H9 (cell line): ENCODE results near the gene FEN1. TPM values are rescaled to one million over a fixed set of nuclear protein-coding genes. Genes with fewer than 3 reads are reported as not detected.

Experiments used
- DNase-seq: peaks from one replicate; pipeline ENCODE4 v3.0.0-alpha.2; 2017
- H2AFZ ChIP-seq: one replicate; pipeline ENCODE4 v1.6.1; 2013; ENCODE audit warnings: mild to moderate bottlenecking, low read length, control low read depth, moderate library complexity
- H2AK5ac ChIP-seq: 2 replicates; pipeline ENCODE4 v1.6.1; 2013; ENCODE audit warnings: low read length, control low read depth, mixed read lengths; ENCODE audit not compliant: insufficient read length
- H2BK120ac ChIP-seq: one replicate; pipeline ENCODE4 v1.6.1; 2013; ENCODE audit warnings: low read depth, mild to moderate bottlenecking, low read length, control low read depth, inconsistent platforms; ENCODE audit not compliant: poor library complexity, severe bottlenecking
- H2BK12ac ChIP-seq: 2 replicates; pipeline ENCODE4 v1.6.1; 2013; ENCODE audit warnings: low read length, control low read depth, mixed read lengths, low read depth; ENCODE audit not compliant: insufficient read length
- H2BK15ac ChIP-seq: 2 replicates; pipeline ENCODE4 v1.6.1; 2013; ENCODE audit warnings: low read depth, low read length, control low read depth
- H2BK20ac ChIP-seq: one replicate; pipeline ENCODE4 v1.6.1; 2013; ENCODE audit warnings: low read depth, mild to moderate bottlenecking, low read length, control low read depth, inconsistent platforms; ENCODE audit not compliant: poor library complexity, severe bottlenecking
- H2BK5ac ChIP-seq: 2 replicates; pipeline ENCODE4 v1.6.1; 2013; ENCODE audit warnings: low read length, control low read depth, mixed read lengths; ENCODE audit not compliant: insufficient read length
- H3K14ac ChIP-seq: 2 replicates; pipeline ENCODE4 v1.6.1; 2013; ENCODE audit warnings: low read length, control low read depth; ENCODE audit not compliant: insufficient read depth
- H3K18ac ChIP-seq: 2 replicates; pipeline ENCODE4 v1.6.1; 2013; ENCODE audit warnings: low read depth, mild to moderate bottlenecking, mixed read lengths, low read length, control low read depth; ENCODE audit not compliant: insufficient read length
- H3K23ac ChIP-seq: 2 replicates; pipeline ENCODE4 v1.6.1; 2013; ENCODE audit warnings: low read length, control low read depth, mixed read lengths, low read depth; ENCODE audit not compliant: insufficient read length
- H3K23me2 ChIP-seq: 2 replicates; pipeline ENCODE4 v1.6.1; 2013; ENCODE audit warnings: low read depth, mild to moderate bottlenecking, mixed read lengths, low read length, control low read depth; ENCODE audit not compliant: insufficient read length, poor library complexity, severe bottlenecking
- H3K27ac ChIP-seq: 2 replicates; pipeline ENCODE4 v1.5.1; 2013; ENCODE audit warnings: low read length, control low read depth, mixed read lengths, low read depth; ENCODE audit not compliant: insufficient read length
- H3K27me3 ChIP-seq: 2 replicates; pipeline ENCODE4 v1.6.1; 2013; ENCODE audit warnings: low read length, control low read depth, inconsistent platforms; ENCODE audit not compliant: insufficient read depth
- H3K4ac ChIP-seq: 2 replicates; pipeline ENCODE4 v1.6.1; 2013; ENCODE audit warnings: low read depth, mild to moderate bottlenecking, control low read depth, inconsistent platforms, low read length, moderate library complexity
- H3K4me1 ChIP-seq: 2 replicates; pipeline ENCODE4 v1.6.1; 2013; ENCODE audit warnings: low read length, control low read depth, inconsistent platforms; ENCODE audit not compliant: insufficient read depth
- H3K4me2 ChIP-seq: 2 replicates; pipeline ENCODE4 v1.6.1; 2013; ENCODE audit warnings: low read length, control low read depth, mixed read lengths; ENCODE audit not compliant: insufficient read length, insufficient read depth
- H3K56ac ChIP-seq: 2 replicates; pipeline ENCODE4 v1.6.1; 2013; ENCODE audit warnings: low read depth, mild to moderate bottlenecking, mixed read lengths, low read length, control low read depth; ENCODE audit not compliant: insufficient read length
- H3K79me1 ChIP-seq: 2 replicates; pipeline ENCODE4 v1.6.1; 2013; ENCODE audit warnings: low read depth, mild to moderate bottlenecking, moderate library complexity, low read length, control low read depth, inconsistent platforms; ENCODE audit not compliant: insufficient read depth, poor library complexity, severe bottlenecking
- H3K79me2 ChIP-seq: 2 replicates; pipeline ENCODE4 v1.6.1; 2013; ENCODE audit warnings: low read length, control low read depth, inconsistent platforms; ENCODE audit not compliant: insufficient read depth
- H3K9ac ChIP-seq: 2 replicates; pipeline ENCODE4 v1.6.1; 2013; ENCODE audit warnings: low read length, control low read depth, mixed read lengths; ENCODE audit not compliant: insufficient read length; ENCODE audit errors: extremely low read depth
- H3K9me3 ChIP-seq: one replicate; pipeline ENCODE4 v1.6.1; 2013; ENCODE audit warnings: low read depth, low read length, inconsistent platforms; ENCODE audit not compliant: control insufficient read depth
- H3T11ph ChIP-seq: one replicate; pipeline ENCODE4 v1.6.1; 2013; ENCODE audit warnings: mild to moderate bottlenecking, low read length, control low read depth, inconsistent platforms
- H4K20me1 ChIP-seq: one replicate; pipeline ENCODE4 v1.6.1; 2013; ENCODE audit not compliant: control insufficient read depth, insufficient read length, insufficient read depth
- H4K5ac ChIP-seq: 2 replicates; pipeline ENCODE4 v1.6.1; 2013; ENCODE audit warnings: low read depth, mild to moderate bottlenecking, mixed read lengths, low read length, control low read depth; ENCODE audit not compliant: insufficient read length
- H4K8ac ChIP-seq: replicated peaks from 2 replicates; pipeline ENCODE4 v1.6.1; 2013; ENCODE audit warnings: low read length, control low read depth, mixed read lengths, low read depth; ENCODE audit not compliant: insufficient read length
- H4K91ac ChIP-seq: 2 replicates; pipeline ENCODE4 v1.6.1; 2013; ENCODE audit warnings: low read depth, mild to moderate bottlenecking, moderate library complexity, mixed read lengths, low read length, control low read depth; ENCODE audit not compliant: insufficient read length
- H3K27ac Mint-ChIP-seq, 3 experiments: 2 replicates in 2 of 3; 3 replicates in 1 of 3; pipeline ENCODE4 v1.8.0; 2020 to 2021; ENCODE audit warnings: mixed read lengths in 3 of 3, mild to moderate bottlenecking in 1 of 3, moderate library complexity in 1 of 3
- H3K27me3 Mint-ChIP-seq: 2 replicates; pipeline ENCODE4 v1.8.0; 2021; ENCODE audit warnings: low read depth, mild to moderate bottlenecking, moderate library complexity, mixed read lengths
- H3K36me3 Mint-ChIP-seq, 3 experiments: 2 replicates in 2 of 3; 3 replicates in 1 of 3; pipeline ENCODE4 v1.8.0; 2020 to 2021; ENCODE audit warnings: low read depth in 3 of 3, mixed read lengths in 3 of 3; ENCODE audit not compliant: insufficient read depth in 1 of 3
- H3K4me1 Mint-ChIP-seq, 2 experiments: 2 replicates each; pipeline ENCODE4 v1.8.0; 2020; ENCODE audit warnings: mixed read lengths in 2 of 2
- H3K4me3 Mint-ChIP-seq, 2 experiments: 2 replicates in 1 of 2; 3 replicates in 1 of 2; pipeline ENCODE4 v1.8.0; 2020 to 2021; ENCODE audit warnings: mild to moderate bottlenecking in 2 of 2, mixed read lengths in 2 of 2, moderate library complexity in 1 of 2
- H3K9me3 Mint-ChIP-seq, 2 experiments: 2 replicates in 1 of 2; 3 replicates in 1 of 2; pipeline ENCODE4 v1.8.0; 2020; ENCODE audit warnings: mild to moderate bottlenecking in 2 of 2, mixed read lengths in 2 of 2, moderate library complexity in 1 of 2
- CTCF ChIP-seq: fragments of 200-600 bp; sonication (generic); conservative IDR thresholded peaks from 3 replicates; pipeline ENCODE4 v1.8.0; 2021; ENCODE audit warnings: antibody characterized with exemption, mild to moderate bottlenecking
- WGBS: extraction: QIAGEN DNeasy Blood & Tissue Kit; methylation state at CpG from one replicate; pipeline ENCODE4 v1.1.7; 2013; ENCODE audit warnings: missing lambda C conversion rate, low lambda C conversion rate, mixed read lengths; ENCODE audit not compliant: insufficient read length; ENCODE audit errors: extremely low coverage; 5-methylcytosine and 5-hydroxymethylcytosine counted together
- total RNA-seq: library from RNA; stranded (reverse); gene quantifications from 2 replicates; pipeline ENCODE4 v1.2.1, GENCODE V29; 2021

FEN1 gene
- total RNA-seq, 1 experiment from 2014 or later: 114 TPM

DNA sequence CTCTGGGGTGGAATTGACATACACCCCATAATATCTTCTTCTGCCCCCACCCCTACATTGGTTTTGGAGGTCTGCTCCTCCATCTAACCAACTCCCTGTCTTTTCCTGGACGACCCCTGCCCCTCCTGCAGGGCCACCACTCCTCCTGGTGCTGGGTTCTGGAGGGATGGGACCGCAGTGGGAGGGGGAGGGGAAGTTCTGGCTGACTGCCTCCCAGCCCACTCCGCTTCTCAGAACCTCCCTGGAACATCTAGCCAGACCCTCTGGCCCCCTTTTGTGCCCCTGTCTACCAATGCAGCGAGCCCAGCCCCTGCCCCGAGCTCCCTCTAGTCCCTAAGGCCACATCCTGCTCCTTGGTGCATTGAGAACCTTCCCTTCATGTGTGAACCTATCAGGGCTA, 39.0 kb upstream of the FEN1 start:
- Mint-ChIP-seq H3K27me3 (peaks cover 38% of the 10 kb centered on the region), H3K4me3 (peak overlapping the region; percentile 69 to 86), H3K9me3 (peaks cover 0 to 3% of the 10 kb centered on the region in 2 experiments; a peak in 1 of 5 replicates), H3K27ac (no peak overlapping the region), H3K36me3 (no peaks in the 10 kb centered on the region), H3K4me1 (peaks cover 53 to 66% of the 10 kb centered on the region in 2 experiments)
- Histone ChIP-seq H2BK15ac (no peak overlapping the region), H4K8ac (no peak overlapping the region), H3K27me3 (peaks cover 8% of the 10 kb centered on the region; the same call in 1 of the 2 replicates), H3K23me2 (peaks cover 5% of the 10 kb centered on the region), H3K14ac (no peak overlapping the region), H4K5ac (no peak overlapping the region), H3K23ac (no peak overlapping the region), H2AFZ (no peak overlapping the region), H3K9ac (no peak overlapping the region), H2BK12ac (no peak overlapping the region), H3K79me2 (no peaks in the 10 kb centered on the region), H2BK5ac (no peak overlapping the region), H2BK20ac (no peak overlapping the region), H2AK5ac (no peak overlapping the region), H4K20me1 (no peaks in the 10 kb centered on the region), H3K4ac (no peak overlapping the region), H4K91ac (no peak overlapping the region), H3K56ac (no peak overlapping the region), H3K79me1 (no peaks in the 10 kb centered on the region), H3T11ph (no peak overlapping the region), H3K4me2 (no peak overlapping the region), H3K9me3 (no peaks in the 10 kb centered on the region), H3K27ac (no peak overlapping the region), H3K4me1 (peaks cover 6% of the 10 kb centered on the region; the same call in 1 of the 2 replicates), H2BK120ac (no peak overlapping the region), H3K18ac (no peak overlapping the region)
- no peak for DNase-seq
- no CpG with 5 or more reads among the region's 5 CpGs for WGBS
- TF ChIP-seq CTCF: no peak
